Endothelial cell of umbilical vein (primary cell): Measurements from ENCODE around the gene GIT2. TPM values are rescaled to one million over a fixed set of nuclear protein-coding genes. Genes with fewer than 3 reads are reported as not detected.
"Not testable (repeated sequence)": the region's sequence is repeated elsewhere in the genome, so short reads cannot be mapped to it uniquely, and the experiment has no call there.

Experiments
- BruUV-seq: library from RNA; stranded (reverse); fragments of 400-500 nt; replicated peaks from 2 replicates; lab custom pipeline; 2021; lab: Mats Ljungman, UMichigan
- CTCF ChIA-PET: fragments of 300-600, 350-600 bp; sonication (Branson Sonifier 250); formaldehyde crosslinking; loops from one replicate; lab custom pipeline; 2021; ENCODE audit warnings: antibody characterized with exemption, inconsistent platforms; lab: Charles Lee
- POLR2A ChIA-PET: fragments of 300-600, 350-600 bp; sonication (Branson Sonifier 250); formaldehyde crosslinking; loops from one replicate; lab custom pipeline; 2021; ENCODE audit warnings: antibody characterized with exemption, inconsistent platforms; lab: Charles Lee
- DNase-seq: peaks from one replicate; pipeline ENCODE4 v3.0.0-alpha.2; 2011; ENCODE audit warnings: low read depth, low spot score
- FAIRE-seq: peaks from 2 replicates; lab custom pipeline; 2011; peaks lifted over from hg19 to GRCh38; lab: Jason Lieb, UNC
- H2AFZ ChIP-seq: 2 replicates; pipeline ENCODE4 v1.6.0; 2012; ENCODE audit warnings: low read depth, low read length, control low read depth, inconsistent platforms
- H3K27ac ChIP-seq: 2 replicates; pipeline ENCODE4 v1.5.1; 2011; ENCODE audit warnings: low read depth, mild to moderate bottlenecking, control low read depth, low read length, moderate library complexity; ENCODE audit not compliant: insufficient read depth
- H3K27me3 ChIP-seq, 2 experiments: 2 replicates each; pipeline versions ENCODE4 v1.6.0 to v1.6.1; 2011; ENCODE audit warnings: low read length in 2 of 2, mixed read lengths in 1 of 2; ENCODE audit not compliant: control insufficient read depth in 2 of 2, insufficient read depth in 2 of 2
- H3K36me3 ChIP-seq, 2 experiments: 2 replicates in 1 of 2; 3 replicates in 1 of 2; pipeline ENCODE4 v1.5.1; 2011; ENCODE audit warnings: low read length in 2 of 2, mild to moderate bottlenecking in 1 of 2, moderate library complexity in 1 of 2; ENCODE audit not compliant: control insufficient read depth in 2 of 2, insufficient read depth in 2 of 2; ENCODE audit errors: extremely low read depth in 1 of 2
- H3K4me1 ChIP-seq: 3 replicates; pipeline ENCODE4 v1.5.1; 2011; ENCODE audit warnings: mild to moderate bottlenecking, low read length; ENCODE audit not compliant: control insufficient read depth, insufficient read depth; ENCODE audit errors: extremely low read depth
- H3K4me2 ChIP-seq: 2 replicates; pipeline ENCODE4 v1.6.1; 2011; ENCODE audit warnings: low read length, control low read depth, mixed read lengths; ENCODE audit not compliant: insufficient read depth
- H3K4me3 ChIP-seq, 3 experiments: fragments of 200-600 bp in 1 of 3; sonication (generic), shearing (Covaris generic) in 1 of 3; replicated peaks in 1 of 3; 2 replicates each; pipeline ENCODE4 v1.5.1; 2011 to 2016; ENCODE audit warnings: control low read depth in 3 of 3, low read length in 3 of 3, mild to moderate bottlenecking in 2 of 3, inconsistent platforms in 1 of 3, low read depth in 1 of 3, moderate library complexity in 1 of 3; ENCODE audit not compliant: insufficient read depth in 1 of 3
- H3K79me2 ChIP-seq: 2 replicates; pipeline ENCODE4 v1.6.0; 2012; ENCODE audit warnings: low read length, inconsistent platforms; ENCODE audit not compliant: control insufficient read depth, insufficient read depth
- H3K9ac ChIP-seq: replicated peaks from 2 replicates; pipeline ENCODE3; 2011; ENCODE audit warnings: low read length, control low read depth; ENCODE audit not compliant: insufficient read depth; ENCODE audit errors: extremely low read depth
- H3K9me1 ChIP-seq: replicated peaks from 3 replicates; pipeline ENCODE4 v1.6.0; 2011; ENCODE audit warnings: mild to moderate bottlenecking, low read length; ENCODE audit not compliant: control insufficient read depth, insufficient read depth; ENCODE audit errors: extremely low read depth
- H3K9me3 ChIP-seq: replicated peaks from 2 replicates; pipeline ENCODE4 v1.5.1; 2012; ENCODE audit warnings: low read length, inconsistent platforms; ENCODE audit not compliant: control insufficient read depth, insufficient read depth
- H4K20me1 ChIP-seq: replicated peaks from 2 replicates; pipeline ENCODE3; 2011; ENCODE audit warnings: mild to moderate bottlenecking, low read length; ENCODE audit not compliant: control insufficient read depth, insufficient read depth; ENCODE audit errors: extremely low read depth
- JUN ChIP-seq: IDR thresholded peaks from 2 replicates; pipeline ENCODE4 v1.6.1; 2011; ENCODE audit warnings: borderline replicate concordance, low read depth; ENCODE audit not compliant: insufficient read length, insufficient read depth
- POLR2AphosphoS5 ChIP-seq: IDR thresholded peaks from 2 replicates; pipeline ENCODE4 v1.6.1; 2012; ENCODE audit warnings: low read depth, mild to moderate bottlenecking, control low read depth, low read length, moderate library complexity; ENCODE audit not compliant: insufficient read depth
- dilution Hi-C: fragments of 300-500 bp; cut with MboI; formaldehyde crosslinking; loops from one replicate; pipeline ENCODE4 v1.15.0; 2019; ENCODE audit warnings: low sequenced_read_pairs; ENCODE audit not compliant: extremely low pct_ligation_motif_present
- intact Hi-C: fragments of 100-400 bp; cut with micrococcal nuclease; formaldehyde crosslinking; loops from one replicate; pipeline ENCODE4 v1.10.0; 2022
- polyA plus RNA-seq, 4 experiments: library from polyadenylated mRNA; depleted of rRNA in 3 of 4; stranded (reverse) in 3 of 4; unstranded in 1 of 4; fragments of >200 nt; gene quantifications; 2 replicates each; pipeline versions ENCODE4 v1.2.1 to v1.2.3, GENCODE V29; 2011 to 2012; ENCODE audit warnings: missing spikeins in 1 of 4
- total RNA-seq: library from RNA; stranded (reverse); gene quantifications from 2 replicates; pipeline ENCODE4 v1.2.3, GENCODE V29; 2021
- TF ChIP-seq, protein P1 (sequence below): IDR thresholded peaks from 2 replicates; pipeline ENCODE4 v1.6.1; 2011; ENCODE audit not compliant: insufficient read depth, insufficient read length

Gene GIT2
- total and polyA plus RNA-seq, 2 donors (not counting 3 experiments of a cell fraction or from before 2014, with no cell fraction given), result 37.3 to 77.2 TPM

DNA sequence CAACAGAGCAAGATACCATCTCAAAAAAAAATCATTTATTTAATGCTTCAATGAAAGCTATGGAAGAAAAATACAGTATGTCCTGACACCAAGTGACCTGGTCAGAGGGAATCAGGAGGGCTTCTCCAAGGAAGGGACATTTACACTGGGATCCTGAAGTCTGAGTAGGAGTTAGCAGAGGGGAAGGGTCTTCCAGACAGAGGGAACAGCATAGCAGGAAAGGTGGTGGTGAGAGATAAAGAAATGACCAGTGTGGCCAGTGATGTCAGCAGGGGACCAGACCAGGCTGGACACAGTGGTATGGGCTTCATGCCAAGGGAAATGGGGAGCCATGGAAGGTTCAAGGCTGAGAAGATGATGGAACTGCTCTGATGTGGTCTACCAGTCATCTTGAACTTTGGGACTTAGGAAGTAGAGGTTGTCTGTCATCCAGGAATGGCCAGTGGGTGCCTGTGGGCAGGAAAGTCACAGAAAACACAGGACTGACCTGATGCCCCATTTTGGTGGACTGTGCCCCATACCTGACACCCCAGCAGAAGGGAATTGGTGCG lies 103.9 kb downstream of the GIT2 start:
- peaks cover 23% of the 10 kb centered on the region for H3K4me1 ChIP-seq
- no peaks in the 10 kb centered on the region for H4K20me1 ChIP-seq
- no peak overlapping the region for H3K4me2 ChIP-seq
- no peak for TF ChIP-seq POLR2AphosphoS5
- TF ChIP-seq, protein P1, sequence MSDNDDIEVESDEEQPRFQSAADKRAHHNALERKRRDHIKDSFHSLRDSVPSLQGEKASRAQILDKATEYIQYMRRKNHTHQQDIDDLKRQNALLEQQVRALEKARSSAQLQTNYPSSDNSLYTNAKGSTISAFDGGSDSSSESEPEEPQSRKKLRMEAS, result no peak
- no peak for TF ChIP-seq JUN
- no TSS peak for BruUV-seq
- no peaks in the 10 kb centered on the region for H3K36me3 ChIP-seq
- ChIA-PET CTCF (interaction anchor here (1.5 kb wide), 1 partner anchor 11 kb away, joined by 3 read pairs; no protein-coding TSS in a partner anchor), POLR2A (no interaction called here)
- no peaks in the 10 kb centered on the region for H3K9me3 ChIP-seq
- no peaks in the 10 kb centered on the region for H3K27me3 ChIP-seq
- DNase-seq (no peak), FAIRE-seq (no peak)
- no peaks in the 10 kb centered on the region for H3K79me2 ChIP-seq
- H3K9me1 ChIP-seq, result no peaks in the 10 kb centered on the region
- H3K27ac ChIP-seq, result no peak overlapping the region
- no peak overlapping the region for H3K9ac ChIP-seq
- intact Hi-C loops (no loop called here), dilution Hi-C loops (no loop called here)
- H2AFZ ChIP-seq, result no peak overlapping the region
- H3K4me3 ChIP-seq, result no peak overlapping the region

DNA sequence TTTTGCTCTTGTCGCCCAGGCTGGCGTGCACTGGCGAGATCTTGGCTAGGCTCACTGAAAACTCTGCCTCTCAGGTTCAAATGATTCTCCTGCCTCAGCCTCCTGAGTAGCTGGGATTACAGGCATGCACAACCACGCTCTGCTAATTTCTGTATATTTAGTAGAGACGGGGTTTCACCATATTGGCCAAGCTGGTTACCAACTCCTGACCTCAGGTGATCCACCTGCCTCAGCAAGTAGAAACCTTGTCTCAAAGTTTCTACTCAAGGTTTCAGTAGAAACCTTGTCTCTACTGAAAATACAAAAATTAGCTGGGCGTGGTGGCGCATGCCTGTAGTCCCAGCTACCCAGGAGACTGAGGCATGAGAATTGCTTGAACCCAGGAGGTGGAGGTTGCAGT lies 104.4 kb downstream of the GIT2 start:
- dilution Hi-C loops, DNase-seq, CTCF ChIA-PET: not testable (repeated sequence)

More for the DNA sequence above, 104.4 kb downstream of the GIT2 start:
- H3K36me3 ChIP-seq, H3K4me3 ChIP-seq, FAIRE-seq, H3K27ac ChIP-seq, H3K9me3 ChIP-seq, H4K20me1 ChIP-seq, BruUV-seq, H3K9me1 ChIP-seq, H2AFZ ChIP-seq, H3K4me2 ChIP-seq, POLR2A ChIA-PET, H3K79me2 ChIP-seq, intact Hi-C loops, H3K9ac ChIP-seq, H3K27me3 ChIP-seq: not testable (repeated sequence)
- peaks cover 23% of the 10 kb centered on the region for H3K4me1 ChIP-seq
